Neutrophil (primary cell): ENCODE results near the gene APC2.
"Not testable (repeated sequence)": the region's sequence is repeated elsewhere in the genome, so short reads cannot be mapped to it uniquely, and the experiment has no call there.

Source experiments
- H3K27ac ChIP-seq: fragments of 200-600 bp; sonication (generic); 2 replicates; pipeline ENCODE4 v1.5.1; 2016; ENCODE audit warnings: mild to moderate bottlenecking, moderate library complexity
- H3K27me3 ChIP-seq: fragments of 200-600 bp; sonication (generic); 2 replicates; pipeline ENCODE4 v1.6.0; 2016; ENCODE audit warnings: mild to moderate bottlenecking
- H3K36me3 ChIP-seq: fragments of 200-600 bp; sonication (generic); 2 replicates; pipeline ENCODE4 v1.5.1; 2017
- H3K4me1 ChIP-seq, 2 experiments: fragments of 200-600 bp in 1 of 2; sonication (generic) in 1 of 2; 1 replicate in 1 of 2; 2 replicates in 1 of 2; pipeline versions ENCODE4 v1.5.1 to v1.6.1; 2013 to 2016; ENCODE audit warnings: low read depth in 1 of 2, low read length in 1 of 2, mild to moderate bottlenecking in 1 of 2, moderate library complexity in 1 of 2; ENCODE audit not compliant: control insufficient read depth in 1 of 2, insufficient read depth in 1 of 2
- H3K4me3 ChIP-seq, 2 experiments: fragments of 200-600 bp in 1 of 2; sonication (generic) in 1 of 2; 1 replicate in 1 of 2; 2 replicates in 1 of 2; pipeline ENCODE4 v1.5.1; 2013 to 2016; ENCODE audit warnings: low read depth in 1 of 2, low read length in 1 of 2, mild to moderate bottlenecking in 1 of 2, moderate library complexity in 1 of 2
- H3K9me3 ChIP-seq: fragments of 200-600 bp; sonication (generic); 2 replicates; pipeline ENCODE4 v1.5.1; 2016
- TF ChIP-seq, protein P1 (sequence below): fragments of 200-600 bp; sonication (generic); IDR thresholded peaks from 2 replicates; pipeline ENCODE4 v1.5.1; 2016; ENCODE audit warnings: antibody characterized with exemption

The APC2 gene

GRCh38 chr19:1418951-1419738 is 30.8 kb upstream of the APC2 start:
- no peaks in the 10 kb centered on the region for H3K27me3 ChIP-seq
- H3K9me3 ChIP-seq, result no peaks in the 10 kb centered on the region
- TF ChIP-seq, protein P1, sequence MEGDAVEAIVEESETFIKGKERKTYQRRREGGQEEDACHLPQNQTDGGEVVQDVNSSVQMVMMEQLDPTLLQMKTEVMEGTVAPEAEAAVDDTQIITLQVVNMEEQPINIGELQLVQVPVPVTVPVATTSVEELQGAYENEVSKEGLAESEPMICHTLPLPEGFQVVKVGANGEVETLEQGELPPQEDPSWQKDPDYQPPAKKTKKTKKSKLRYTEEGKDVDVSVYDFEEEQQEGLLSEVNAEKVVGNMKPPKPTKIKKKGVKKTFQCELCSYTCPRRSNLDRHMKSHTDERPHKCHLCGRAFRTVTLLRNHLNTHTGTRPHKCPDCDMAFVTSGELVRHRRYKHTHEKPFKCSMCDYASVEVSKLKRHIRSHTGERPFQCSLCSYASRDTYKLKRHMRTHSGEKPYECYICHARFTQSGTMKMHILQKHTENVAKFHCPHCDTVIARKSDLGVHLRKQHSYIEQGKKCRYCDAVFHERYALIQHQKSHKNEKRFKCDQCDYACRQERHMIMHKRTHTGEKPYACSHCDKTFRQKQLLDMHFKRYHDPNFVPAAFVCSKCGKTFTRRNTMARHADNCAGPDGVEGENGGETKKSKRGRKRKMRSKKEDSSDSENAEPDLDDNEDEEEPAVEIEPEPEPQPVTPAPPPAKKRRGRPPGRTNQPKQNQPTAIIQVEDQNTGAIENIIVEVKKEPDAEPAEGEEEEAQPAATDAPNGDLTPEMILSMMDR, result no peak
- H3K4me1 ChIP-seq, result peaks cover 19% of the 10 kb centered on the region in 2 experiments
- H3K4me3 ChIP-seq, result no peak overlapping the region
- H3K27ac ChIP-seq, result no peak overlapping the region
- peaks cover 63% of the 10 kb centered on the region for H3K36me3 ChIP-seq

DNA sequence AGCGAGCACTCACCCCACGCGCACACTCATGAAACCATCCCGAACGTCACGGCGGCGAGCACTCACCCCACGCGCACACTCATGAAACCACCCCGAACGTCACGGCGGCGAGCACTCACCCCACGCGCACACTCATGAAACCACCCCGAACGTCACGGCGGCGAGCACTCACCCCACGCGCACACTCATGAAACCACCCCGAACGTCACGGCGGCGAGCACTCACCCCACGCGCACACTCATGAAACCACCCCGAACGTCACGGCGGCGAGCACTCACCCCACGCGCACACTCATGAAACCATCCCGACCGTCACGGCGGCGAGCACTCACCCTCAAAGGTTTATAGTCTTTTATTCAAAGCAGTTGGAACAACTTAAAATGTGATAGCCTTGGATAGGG is 29.8 kb upstream of the APC2 start:
- H3K4me1 ChIP-seq, result peaks cover 19 to 25% of the 10 kb centered on the region in 2 experiments
- H3K9me3 ChIP-seq, H3K27ac ChIP-seq, H3K4me3 ChIP-seq, H3K27me3 ChIP-seq: not testable (repeated sequence)
- H3K36me3 ChIP-seq, result peaks cover 69% of the 10 kb centered on the region

DNA sequence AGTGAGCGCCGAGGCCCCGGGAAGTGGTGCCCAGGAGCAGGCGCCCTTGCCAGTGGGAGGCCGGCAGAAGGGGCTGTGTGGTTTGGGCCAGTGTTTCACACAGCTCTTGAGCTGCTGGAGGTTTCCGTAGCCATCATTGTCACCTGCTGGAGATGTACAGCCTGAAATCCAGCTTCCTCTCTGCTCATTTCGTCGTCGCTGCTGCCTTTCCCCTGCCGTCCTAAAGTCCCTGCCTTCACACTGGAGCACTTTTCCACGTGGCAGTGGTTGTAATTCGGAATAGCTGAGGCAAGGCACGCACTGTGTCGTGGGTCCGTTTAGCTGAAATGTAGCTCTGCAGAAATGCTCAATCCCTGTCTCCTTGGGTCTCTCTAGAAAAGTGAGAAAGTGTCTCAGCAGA is 29.3 kb upstream of the APC2 start:
- Histone ChIP-seq H3K9me3 (no peaks in the 10 kb centered on the region), H3K27ac (no peak overlapping the region), H3K27me3 (no peaks in the 10 kb centered on the region), H3K36me3 (peaks cover 74% of the 10 kb centered on the region), H3K4me1 (peaks cover 16 to 24% of the 10 kb centered on the region in 2 experiments), H3K4me3 (no peak overlapping the region)
- TF ChIP-seq, protein P1, result no peak

GRCh38 chr19:1421218-1421957 is 28.5 kb upstream of the APC2 start:
- H3K36me3 ChIP-seq, result peaks cover 82% of the 10 kb centered on the region

DNA sequence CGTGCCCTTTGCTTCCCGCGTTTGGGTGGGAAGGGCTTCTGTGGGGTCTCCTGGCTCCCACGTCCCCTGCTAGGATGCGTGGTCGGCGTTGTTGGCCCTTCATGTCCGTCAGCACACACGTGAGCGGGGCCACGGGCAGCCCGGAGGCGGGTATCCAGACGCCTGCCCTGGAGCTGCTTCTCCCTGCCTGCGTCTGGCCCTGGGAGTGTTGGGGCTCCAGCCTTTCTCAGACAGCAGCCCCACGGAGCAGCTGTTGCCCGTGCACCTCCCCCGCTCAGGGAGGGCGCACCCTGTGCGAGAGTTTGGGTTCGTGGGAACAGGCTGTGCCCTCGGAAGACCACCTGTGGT is 28.0 kb upstream of the APC2 start:
- Histone ChIP-seq H3K4me3 (no peak overlapping the region), H3K9me3 (no peaks in the 10 kb centered on the region), H3K27me3 (no peaks in the 10 kb centered on the region), H3K27ac (no peak overlapping the region), H3K36me3 (peaks cover 88% of the 10 kb centered on the region), H3K4me1 (peaks cover 9 to 19% of the 10 kb centered on the region in 2 experiments)
- TF ChIP-seq, protein P1, result no peak

More at GRCh38 chr19:1421218-1421957, 28.5 kb upstream of the APC2 start:
- H3K27me3 ChIP-seq, result no peaks in the 10 kb centered on the region
- peaks cover 9 to 19% of the 10 kb centered on the region in 2 experiments for H3K4me1 ChIP-seq
- no peak overlapping the region for H3K4me3 ChIP-seq
- TF ChIP-seq, protein P1, result no peak
- no peaks in the 10 kb centered on the region for H3K9me3 ChIP-seq
- no peak overlapping the region for H3K27ac ChIP-seq

DNA sequence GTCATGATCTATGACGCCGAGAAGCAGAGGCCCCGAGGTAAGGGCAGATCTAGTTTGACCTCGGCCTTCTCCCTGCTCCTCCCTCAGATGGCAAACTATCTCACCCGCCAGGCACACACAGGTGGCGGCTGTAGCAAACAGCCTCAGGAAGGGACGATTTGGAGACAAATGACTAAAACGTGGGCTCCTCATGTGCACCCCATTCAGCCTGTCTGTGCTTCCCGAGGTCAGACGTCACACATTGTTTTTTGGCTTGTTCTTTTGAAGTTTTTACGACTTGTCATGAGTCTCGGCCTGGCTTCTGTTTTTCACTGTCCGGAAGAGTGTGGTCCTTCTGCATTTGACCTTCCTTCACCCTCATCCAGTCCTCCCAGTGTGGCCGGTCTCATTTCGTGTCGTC is 27.6 kb upstream of the APC2 start:
- Histone ChIP-seq H3K4me3 (no peak overlapping the region), H3K36me3 (peaks cover 89% of the 10 kb centered on the region)
- TF ChIP-seq, protein P1, result no peak

More for the DNA sequence above, 27.6 kb upstream of the APC2 start:
- no peak overlapping the region for H3K27ac ChIP-seq
- H3K27me3 ChIP-seq, result no peaks in the 10 kb centered on the region
- H3K9me3 ChIP-seq, result no peaks in the 10 kb centered on the region
- H3K4me1 ChIP-seq, result peaks cover 9 to 19% of the 10 kb centered on the region in 2 experiments
